Measurements from ENCODE around the gene CRCP.

DNA sequence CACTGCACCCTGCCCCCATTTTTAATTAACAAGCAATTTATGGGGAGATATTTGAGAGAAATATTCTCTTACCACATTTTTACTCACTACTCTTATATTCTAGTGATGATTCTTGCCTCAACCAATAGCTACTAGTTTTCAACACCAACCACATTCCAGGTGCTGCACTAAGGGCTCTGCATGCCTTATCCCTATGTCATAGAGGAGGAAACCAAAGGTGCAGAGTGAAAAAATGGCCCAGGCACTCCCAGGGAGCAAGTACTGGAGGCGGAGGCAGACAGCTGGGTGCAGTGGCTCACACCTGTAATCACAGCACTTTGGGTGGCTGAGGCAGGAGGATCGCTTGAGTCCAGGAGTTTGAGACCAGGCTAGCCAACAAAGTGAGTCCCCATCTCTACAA lies 55.0 kb downstream of the CRCP start:
- TF ChIP-seq, protein P1, sequence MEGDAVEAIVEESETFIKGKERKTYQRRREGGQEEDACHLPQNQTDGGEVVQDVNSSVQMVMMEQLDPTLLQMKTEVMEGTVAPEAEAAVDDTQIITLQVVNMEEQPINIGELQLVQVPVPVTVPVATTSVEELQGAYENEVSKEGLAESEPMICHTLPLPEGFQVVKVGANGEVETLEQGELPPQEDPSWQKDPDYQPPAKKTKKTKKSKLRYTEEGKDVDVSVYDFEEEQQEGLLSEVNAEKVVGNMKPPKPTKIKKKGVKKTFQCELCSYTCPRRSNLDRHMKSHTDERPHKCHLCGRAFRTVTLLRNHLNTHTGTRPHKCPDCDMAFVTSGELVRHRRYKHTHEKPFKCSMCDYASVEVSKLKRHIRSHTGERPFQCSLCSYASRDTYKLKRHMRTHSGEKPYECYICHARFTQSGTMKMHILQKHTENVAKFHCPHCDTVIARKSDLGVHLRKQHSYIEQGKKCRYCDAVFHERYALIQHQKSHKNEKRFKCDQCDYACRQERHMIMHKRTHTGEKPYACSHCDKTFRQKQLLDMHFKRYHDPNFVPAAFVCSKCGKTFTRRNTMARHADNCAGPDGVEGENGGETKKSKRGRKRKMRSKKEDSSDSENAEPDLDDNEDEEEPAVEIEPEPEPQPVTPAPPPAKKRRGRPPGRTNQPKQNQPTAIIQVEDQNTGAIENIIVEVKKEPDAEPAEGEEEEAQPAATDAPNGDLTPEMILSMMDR (IDR thresholded peaks at IDR 0.05; ENCODE audit: insufficient read depth, low read depth, low read length), result no peak
- no peak for TF ChIP-seq EZH2 (IDR thresholded peaks at IDR 0.05; ENCODE audit: insufficient read depth, low read length)

Data from astrocyte (in vitro differentiated cells and primary cell).